Colonic mucosa (tissue), 4 donors: Measurements from ENCODE around the gene SMIM32. TPM values are rescaled to one million over a fixed set of nuclear protein-coding genes. Genes with fewer than 3 reads are reported as not detected.

Experiments
- DNase-seq: peaks from one replicate; pipeline ENCODE4 v3.0.0-alpha.2; 2020
- H3K27ac ChIP-seq: fragments of 200-600 bp; one replicate; pipeline ENCODE4 v1.8.0; 2021
- H3K27me3 ChIP-seq: fragments of 200-600 bp; one replicate; pipeline ENCODE4 v1.8.0; 2021
- H3K36me3 ChIP-seq: fragments of 200-600 bp; one replicate; pipeline ENCODE4 v1.8.0; 2021
- H3K4me1 ChIP-seq: fragments of 200-600 bp; one replicate; pipeline ENCODE4 v1.8.0; 2021; ENCODE audit warnings: mild to moderate bottlenecking
- H3K4me3 ChIP-seq: fragments of 200-600 bp; one replicate; pipeline ENCODE4 v1.8.0; 2021
- H3K9ac ChIP-seq, 2 donors: one replicate each; pipeline ENCODE4 v1.7.0; 2013; ENCODE audit warnings: control low read depth in 2 of 2, low read depth in 2 of 2, low read length in 2 of 2
- H3K9me3 ChIP-seq: fragments of 200-600 bp; one replicate; pipeline ENCODE4 v1.8.0; 2021
- intact Hi-C: fragments of 100-400 bp; cut with DNase I; formaldehyde crosslinking; loops from one replicate; pipeline ENCODE4 v1.14.1; 2022
- total RNA-seq, 2 donors: library from RNA; stranded (reverse); fragmentation: NEBNext Ultra II Directional in 1 of 2; extraction: Animal tissue kit (Norgen Biotek cat#: 25700) in 1 of 2; gene quantifications; one replicate each; pipeline ENCODE4 v1.2.1, GENCODE V29; 2021
- TF ChIP-seq, protein P1 (sequence below): fragments of 200-600 bp; IDR thresholded peaks from one replicate; pipeline ENCODE4 v1.8.0; 2022; ENCODE audit warnings: antibody characterized with exemption, mild to moderate bottlenecking
- donor health status: healthy.
- donor health status: DM: no; HTN: no; CAD: no.
- donor health status: DM: no; HTN: no; CAD: no.

The SMIM32 gene
- total RNA-seq, 2 donors from 2014 or later = 18.9 to 20.2 TPM

GRCh38 chr5:136235321-136235720 is 42.4 kb upstream of the SMIM32 start:
- Histone ChIP-seq H3K4me1 (no peaks in the 10 kb centered on the region), H3K27me3 (no peaks in the 10 kb centered on the region), H3K36me3 (no peaks in the 10 kb centered on the region), H3K9me3 (no peaks in the 10 kb centered on the region), H3K4me3 (no peak overlapping the region), H3K27ac (no peak overlapping the region), H3K9ac (no peak overlapping the region)
- TF ChIP-seq, protein P1, sequence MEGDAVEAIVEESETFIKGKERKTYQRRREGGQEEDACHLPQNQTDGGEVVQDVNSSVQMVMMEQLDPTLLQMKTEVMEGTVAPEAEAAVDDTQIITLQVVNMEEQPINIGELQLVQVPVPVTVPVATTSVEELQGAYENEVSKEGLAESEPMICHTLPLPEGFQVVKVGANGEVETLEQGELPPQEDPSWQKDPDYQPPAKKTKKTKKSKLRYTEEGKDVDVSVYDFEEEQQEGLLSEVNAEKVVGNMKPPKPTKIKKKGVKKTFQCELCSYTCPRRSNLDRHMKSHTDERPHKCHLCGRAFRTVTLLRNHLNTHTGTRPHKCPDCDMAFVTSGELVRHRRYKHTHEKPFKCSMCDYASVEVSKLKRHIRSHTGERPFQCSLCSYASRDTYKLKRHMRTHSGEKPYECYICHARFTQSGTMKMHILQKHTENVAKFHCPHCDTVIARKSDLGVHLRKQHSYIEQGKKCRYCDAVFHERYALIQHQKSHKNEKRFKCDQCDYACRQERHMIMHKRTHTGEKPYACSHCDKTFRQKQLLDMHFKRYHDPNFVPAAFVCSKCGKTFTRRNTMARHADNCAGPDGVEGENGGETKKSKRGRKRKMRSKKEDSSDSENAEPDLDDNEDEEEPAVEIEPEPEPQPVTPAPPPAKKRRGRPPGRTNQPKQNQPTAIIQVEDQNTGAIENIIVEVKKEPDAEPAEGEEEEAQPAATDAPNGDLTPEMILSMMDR = no peak
- intact Hi-C loops = no loop called here
- no peak for DNase-seq

GRCh38 chr5:136232316-136232715 is 39.4 kb upstream of the SMIM32 start:
- H3K4me1 ChIP-seq = no peaks in the 10 kb centered on the region
- H3K27ac ChIP-seq = no peak overlapping the region
- H3K4me3 ChIP-seq = no peak overlapping the region
- TF ChIP-seq, protein P1 = no peak
- H3K9ac ChIP-seq = no peak overlapping the region
- DNase-seq = no peak
- no peaks in the 10 kb centered on the region for H3K36me3 ChIP-seq
- no peaks in the 10 kb centered on the region for H3K9me3 ChIP-seq
- H3K27me3 ChIP-seq = no peaks in the 10 kb centered on the region
- intact Hi-C loops = no loop called here

GRCh38 chr5:136230176-136230575 is 37.2 kb upstream of the SMIM32 start:
- H3K9ac ChIP-seq = no peak overlapping the region
- H3K36me3 ChIP-seq = no peaks in the 10 kb centered on the region
- no peaks in the 10 kb centered on the region for H3K4me1 ChIP-seq
- H3K9me3 ChIP-seq = no peaks in the 10 kb centered on the region
- TF ChIP-seq, protein P1 = no peak
- no peak for DNase-seq
- H3K27me3 ChIP-seq = no peaks in the 10 kb centered on the region
- intact Hi-C loops = no loop called here
- no peak overlapping the region for H3K27ac ChIP-seq
- no peak overlapping the region for H3K4me3 ChIP-seq

DNA sequence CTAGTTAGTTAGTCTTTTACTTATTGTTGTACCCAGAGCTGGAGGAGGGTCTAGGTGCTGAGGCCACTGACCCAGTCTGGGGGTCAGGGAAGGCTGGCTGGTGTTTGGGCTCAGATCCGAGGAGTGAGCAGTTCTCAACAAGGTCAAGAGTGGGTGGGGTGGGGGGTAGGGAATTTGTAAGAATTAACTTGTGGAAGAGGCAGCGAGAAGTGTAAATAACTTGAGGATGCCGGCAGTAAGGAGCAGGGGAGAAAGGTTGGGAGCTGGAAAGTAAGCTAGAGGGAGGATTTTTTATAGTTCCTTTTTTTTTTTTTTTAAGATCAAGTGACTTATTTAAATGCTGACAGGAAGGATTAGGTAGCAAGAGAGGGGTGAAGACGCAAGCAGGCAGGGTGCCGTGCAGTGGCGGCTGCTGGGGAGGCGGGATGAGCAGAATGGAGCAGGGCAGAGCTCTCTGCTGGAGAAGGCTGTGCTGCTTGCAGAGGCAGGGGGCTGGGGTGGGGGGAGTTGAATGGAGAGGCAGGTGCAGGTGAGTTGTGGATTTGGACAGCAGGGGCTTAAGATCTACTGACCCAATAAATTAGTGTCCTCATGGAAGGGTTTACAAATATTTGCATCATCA is 35.3 kb upstream of the SMIM32 start:
- Histone ChIP-seq H3K27ac (no peak overlapping the region), H3K4me1 (no peaks in the 10 kb centered on the region), H3K36me3 (no peaks in the 10 kb centered on the region), H3K4me3 (no peak overlapping the region), H3K9ac (no peak overlapping the region), H3K27me3 (no peaks in the 10 kb centered on the region), H3K9me3 (no peaks in the 10 kb centered on the region)
- intact Hi-C loops = no loop called here
- TF ChIP-seq, protein P1 = no peak
- DNase-seq = no peak

DNA sequence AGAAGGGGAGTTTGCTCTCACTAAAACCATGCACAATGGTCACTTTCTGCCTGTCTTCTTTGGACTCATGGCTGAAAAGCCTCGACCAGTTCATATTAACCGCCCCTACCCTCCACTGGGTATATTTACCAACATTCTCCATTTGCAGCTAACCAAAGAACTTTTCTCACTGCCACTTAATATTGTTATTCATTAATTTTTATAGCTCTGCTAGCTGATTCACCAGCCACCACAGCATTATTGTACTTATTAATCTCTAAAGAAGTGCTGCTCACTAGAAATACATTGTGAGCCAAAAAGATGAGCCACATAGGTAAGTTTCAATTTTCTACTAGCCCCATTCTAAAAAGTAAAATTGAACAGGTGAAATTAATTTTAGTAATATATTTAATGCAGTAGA is 33.4 kb upstream of the SMIM32 start:
- Histone ChIP-seq H3K9me3 (no peaks in the 10 kb centered on the region), H3K4me1 (no peaks in the 10 kb centered on the region), H3K9ac (no peak overlapping the region), H3K27me3 (no peaks in the 10 kb centered on the region), H3K36me3 (no peaks in the 10 kb centered on the region), H3K4me3 (no peak overlapping the region), H3K27ac (no peak overlapping the region)
- TF ChIP-seq, protein P1 = no peak
- intact Hi-C loops = no loop called here
- DNase-seq = no peak
